GM12801 (cell line): ENCODE results near the gene PSD4.

ENCODE experiments used
- TF ChIP-seq, protein P1 (sequence below): IDR thresholded peaks from one replicate; pipeline ENCODE4 v1.5.1; 2011; ENCODE audit warnings: control low read depth; ENCODE audit not compliant: insufficient read length; ENCODE audit errors: extremely low read depth

Gene PSD4

DNA sequence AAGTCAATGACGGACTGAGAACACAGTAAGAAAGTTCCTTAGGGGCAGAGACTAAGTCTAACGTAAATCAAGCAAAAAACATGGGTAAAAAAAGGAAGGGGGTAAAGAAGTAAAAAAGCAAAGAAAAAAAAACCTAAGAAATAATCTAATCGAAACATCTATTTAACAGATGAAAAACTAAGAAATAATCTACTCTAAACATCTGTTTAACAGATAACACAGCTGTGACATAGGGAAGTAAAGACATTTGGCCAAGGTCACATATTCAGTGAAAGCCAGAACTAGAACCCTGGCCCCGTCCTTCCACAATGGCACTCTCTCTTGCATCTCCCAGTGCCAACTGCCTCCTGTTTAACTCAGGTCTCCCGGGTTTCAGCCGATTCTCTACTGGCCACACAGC is 48.1 kb downstream of the PSD4 start:
- TF ChIP-seq, protein P1, sequence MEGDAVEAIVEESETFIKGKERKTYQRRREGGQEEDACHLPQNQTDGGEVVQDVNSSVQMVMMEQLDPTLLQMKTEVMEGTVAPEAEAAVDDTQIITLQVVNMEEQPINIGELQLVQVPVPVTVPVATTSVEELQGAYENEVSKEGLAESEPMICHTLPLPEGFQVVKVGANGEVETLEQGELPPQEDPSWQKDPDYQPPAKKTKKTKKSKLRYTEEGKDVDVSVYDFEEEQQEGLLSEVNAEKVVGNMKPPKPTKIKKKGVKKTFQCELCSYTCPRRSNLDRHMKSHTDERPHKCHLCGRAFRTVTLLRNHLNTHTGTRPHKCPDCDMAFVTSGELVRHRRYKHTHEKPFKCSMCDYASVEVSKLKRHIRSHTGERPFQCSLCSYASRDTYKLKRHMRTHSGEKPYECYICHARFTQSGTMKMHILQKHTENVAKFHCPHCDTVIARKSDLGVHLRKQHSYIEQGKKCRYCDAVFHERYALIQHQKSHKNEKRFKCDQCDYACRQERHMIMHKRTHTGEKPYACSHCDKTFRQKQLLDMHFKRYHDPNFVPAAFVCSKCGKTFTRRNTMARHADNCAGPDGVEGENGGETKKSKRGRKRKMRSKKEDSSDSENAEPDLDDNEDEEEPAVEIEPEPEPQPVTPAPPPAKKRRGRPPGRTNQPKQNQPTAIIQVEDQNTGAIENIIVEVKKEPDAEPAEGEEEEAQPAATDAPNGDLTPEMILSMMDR = no peak

- TF ChIP-seq, protein P1 = no peak
Observed at GRCh38 chr2:113223813-113224212, 50.0 kb downstream of the PSD4 start.

DNA sequence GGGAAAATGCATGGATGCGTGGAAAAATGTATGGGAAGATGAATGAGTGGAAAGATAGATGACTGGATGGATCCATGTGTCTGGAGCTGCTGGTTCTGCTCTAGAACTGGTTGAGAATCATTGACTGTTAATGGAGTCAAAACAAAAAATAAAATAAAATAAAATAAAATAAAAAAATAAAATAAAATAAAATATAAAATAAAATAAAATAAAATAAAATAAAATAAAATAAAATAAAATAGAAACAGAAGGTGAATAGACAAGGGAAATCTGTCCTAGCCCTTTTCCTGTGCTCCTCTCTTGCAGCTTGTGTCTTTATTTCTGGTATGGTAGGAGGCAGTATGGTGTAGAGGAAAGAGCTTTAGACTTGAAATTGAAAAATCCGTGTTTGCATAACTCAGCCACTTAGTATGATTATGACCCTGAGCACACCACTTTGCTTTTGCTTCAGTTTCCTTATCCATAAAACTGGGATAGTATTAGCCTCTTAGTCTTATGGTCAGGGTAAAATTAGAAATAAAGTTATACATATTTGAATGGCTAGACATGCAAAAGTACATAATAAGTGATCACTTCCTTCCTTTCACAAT is 51.0 kb downstream of the PSD4 start:
- TF ChIP-seq, protein P1 = no peak

GRCh38 chr2:113225263-113226259 is 51.8 kb downstream of the PSD4 start:
- TF ChIP-seq, protein P1 = no peak

DNA sequence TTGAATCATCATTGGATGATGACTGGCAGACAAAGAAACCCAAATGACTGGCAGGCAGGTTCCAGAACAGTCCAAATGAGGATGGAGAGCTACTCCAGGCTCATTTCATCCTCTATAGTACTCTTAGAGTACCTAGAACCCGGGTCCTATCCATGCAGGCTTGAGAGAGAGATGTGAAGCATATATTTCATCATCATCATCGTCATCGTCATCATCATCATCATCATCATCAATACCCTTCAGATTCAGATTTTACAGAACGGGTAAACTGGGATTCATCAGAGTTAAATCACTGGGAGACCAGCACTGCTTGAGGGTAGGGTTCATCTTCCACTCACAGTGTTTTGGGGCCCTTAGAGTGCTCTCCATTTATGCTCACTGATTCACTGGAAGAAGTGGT is 52.7 kb downstream of the PSD4 start:
- TF ChIP-seq, protein P1 = no peak

DNA sequence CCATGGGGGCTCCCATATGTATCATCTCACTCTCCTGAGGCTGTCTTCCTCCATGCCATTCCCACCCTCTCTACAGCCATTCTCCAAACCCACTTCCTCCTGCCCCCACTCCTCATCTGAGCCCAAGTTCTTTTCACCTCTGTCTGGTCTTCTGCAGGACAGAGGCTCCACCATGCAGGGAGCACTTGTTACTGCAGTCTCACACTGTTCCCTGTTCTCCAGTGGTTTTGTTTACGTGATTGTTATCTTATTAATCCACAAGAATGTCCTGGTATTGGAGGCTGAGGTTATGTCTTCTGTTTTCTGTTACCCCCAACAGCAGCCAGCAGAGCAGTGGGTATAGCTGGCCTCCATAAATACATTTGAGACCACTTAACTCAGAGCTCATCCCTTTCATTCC is 53.5 kb downstream of the PSD4 start:
- TF ChIP-seq, protein P1 = no peak

- TF ChIP-seq, protein P1 = no peak
Observed at GRCh38 chr2:113227698-113228097, 53.9 kb downstream of the PSD4 start.
